Neuronal stem cell (in vitro differentiated cells): ENCODE data around the gene PRKD1.

Experiments used
- DNase-seq: peaks from one replicate; pipeline ENCODE4 v3.0.0-alpha.2; 2013; ENCODE audit warnings: low spot score
- H2AFZ ChIP-seq: one replicate; pipeline ENCODE4 v1.6.1; 2013; ENCODE audit warnings: mild to moderate bottlenecking, low read length, inconsistent platforms
- H2AK5ac ChIP-seq: 2 replicates; pipeline ENCODE4 v1.6.1; 2013; ENCODE audit warnings: low read depth, mild to moderate bottlenecking, inconsistent platforms, low read length, moderate library complexity, mixed read lengths
- H2BK120ac ChIP-seq: 2 replicates; pipeline ENCODE4 v1.6.1; 2013; ENCODE audit warnings: low read depth, mild to moderate bottlenecking, inconsistent platforms, low read length, moderate library complexity, mixed read lengths
- H2BK12ac ChIP-seq: one replicate; pipeline ENCODE4 v1.6.1; 2013; ENCODE audit warnings: low read length, inconsistent platforms
- H2BK15ac ChIP-seq: 2 replicates; pipeline ENCODE4 v1.6.1; 2013; ENCODE audit warnings: mild to moderate bottlenecking, low read length, inconsistent platforms, mixed read lengths
- H2BK5ac ChIP-seq: one replicate; pipeline ENCODE4 v1.6.1; 2013; ENCODE audit warnings: inconsistent platforms, mild to moderate bottlenecking, low read length, moderate library complexity
- H3K14ac ChIP-seq: one replicate; pipeline ENCODE4 v1.6.1; 2013; ENCODE audit warnings: low read length, inconsistent platforms
- H3K18ac ChIP-seq: 2 replicates; pipeline ENCODE4 v1.6.1; 2013; ENCODE audit warnings: low read length, inconsistent platforms
- H3K23ac ChIP-seq: 2 replicates; pipeline ENCODE4 v1.6.1; 2013; ENCODE audit warnings: low read depth, mild to moderate bottlenecking, mixed read lengths, low read length, inconsistent platforms; ENCODE audit not compliant: poor library complexity
- H3K27ac ChIP-seq: replicated peaks from 3 replicates; pipeline ENCODE4 v1.5.1; 2013; ENCODE audit warnings: low read length, inconsistent platforms
- H3K27me3 ChIP-seq, 3 experiments: 2 replicates each; pipeline ENCODE4 v1.6.1; 2013; ENCODE audit warnings: low read length in 3 of 3, mild to moderate bottlenecking in 2 of 3, inconsistent platforms in 1 of 3, low read depth in 1 of 3, mixed read lengths in 1 of 3, moderate library complexity in 1 of 3; ENCODE audit not compliant: control insufficient read depth in 3 of 3, insufficient read depth in 3 of 3
- H3K36me3 ChIP-seq, 2 donors: replicated peaks in 1 of 2; 2 replicates each; pipeline ENCODE4 v1.6.1; 2013; ENCODE audit warnings: low read length in 2 of 2; ENCODE audit not compliant: control insufficient read depth in 2 of 2, insufficient read depth in 2 of 2
- H3K4ac ChIP-seq: 2 replicates; pipeline ENCODE4 v1.6.1; 2013; ENCODE audit warnings: inconsistent platforms, mild to moderate bottlenecking, low read length, moderate library complexity
- H3K4me1 ChIP-seq, 2 donors: 1 replicate in 1 of 2; 2 replicates in 1 of 2; pipeline ENCODE4 v1.6.1; 2013; ENCODE audit warnings: low read length in 2 of 2, low read depth in 1 of 2; ENCODE audit not compliant: control insufficient read depth in 2 of 2, insufficient read depth in 1 of 2
- H3K4me2 ChIP-seq: one replicate; pipeline ENCODE4 v1.6.1; 2013; ENCODE audit warnings: mild to moderate bottlenecking, low read length, inconsistent platforms; ENCODE audit not compliant: insufficient read depth, poor library complexity, severe bottlenecking
- H3K4me3 ChIP-seq, 2 donors: 2 replicates each; pipeline ENCODE4 v1.5.1; 2013; ENCODE audit warnings: low read length in 2 of 2, mild to moderate bottlenecking in 2 of 2, inconsistent platforms in 1 of 2, moderate library complexity in 1 of 2
- H3K79me1 ChIP-seq: one replicate; pipeline ENCODE4 v1.6.1; 2013; ENCODE audit warnings: low read depth, mild to moderate bottlenecking, inconsistent platforms, low read length, moderate library complexity
- H3K9ac ChIP-seq: one replicate; pipeline ENCODE4 v1.6.1; 2013; ENCODE audit warnings: mild to moderate bottlenecking, low read depth, low read length, inconsistent platforms; ENCODE audit not compliant: poor library complexity
- H3K9me3 ChIP-seq, 2 donors: replicated peaks in 1 of 2; 2 replicates each; pipeline versions ENCODE3 to v1.6.1; 2013; ENCODE audit warnings: low read length in 2 of 2, mild to moderate bottlenecking in 2 of 2, inconsistent platforms in 1 of 2, low read depth in 1 of 2, mixed read lengths in 1 of 2, moderate library complexity in 1 of 2; ENCODE audit not compliant: control insufficient read depth in 2 of 2, insufficient read depth in 1 of 2
- H4K8ac ChIP-seq: one replicate; pipeline ENCODE4 v1.6.1; 2013; ENCODE audit warnings: low read depth, mild to moderate bottlenecking, inconsistent platforms, low read length, moderate library complexity
- H4K91ac ChIP-seq: one replicate; pipeline ENCODE4 v1.6.1; 2013; ENCODE audit warnings: low read length, low read depth, mild to moderate bottlenecking, inconsistent platforms; ENCODE audit not compliant: poor library complexity
- whole genome bisulfite sequencing, 2 donors: extraction: QIAGEN DNeasy Blood & Tissue Kit; methylation state at CpG; one replicate each; pipeline ENCODE4 v1.1.7; 2013; ENCODE audit warnings: missing lambda C conversion rate in 2 of 2, mixed read lengths in 1 of 2; ENCODE audit not compliant: insufficient read length in 2 of 2, insufficient replicate concordance in 1 of 2; ENCODE audit errors: extremely low coverage in 2 of 2; 5-methylcytosine and 5-hydroxymethylcytosine counted together

The PRKD1 gene

DNA sequence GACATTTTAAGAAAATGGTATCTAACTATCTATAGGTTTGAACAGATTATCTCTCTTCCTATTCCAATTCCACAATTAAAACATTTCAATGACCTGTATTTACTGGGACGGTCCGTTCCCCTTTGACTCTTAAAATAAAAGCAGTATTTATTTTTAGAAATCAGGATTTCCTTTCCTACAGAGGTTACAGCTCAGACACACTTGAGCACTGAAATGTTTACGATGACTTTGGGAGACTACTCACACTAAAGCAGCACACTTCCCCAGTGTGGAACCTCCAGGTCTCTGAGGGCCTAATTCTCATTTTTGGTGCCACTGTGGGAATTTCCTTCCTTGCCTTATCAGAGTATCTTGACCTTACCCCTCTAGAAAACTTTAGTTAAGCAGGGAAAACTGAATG lies 181.8 kb downstream of the PRKD1 start:
- Histone ChIP-seq H3K9me3 (no peaks in the 10 kb centered on the region), H3K4me2 (no peak overlapping the region), H3K4me3 (no peak overlapping the region), H3K9ac (no peak overlapping the region), H2BK12ac (no peak overlapping the region), H3K18ac (no peak overlapping the region), H3K23ac (no peak overlapping the region), H2AK5ac (no peak overlapping the region), H3K36me3 (no peaks in the 10 kb centered on the region), H3K4ac (no peak overlapping the region), H3K14ac (no peak overlapping the region), H2AFZ (no peak overlapping the region), H3K4me1 (peaks cover 0 to 3% of the 10 kb centered on the region in 2 donors), H3K79me1 (no peaks in the 10 kb centered on the region), H4K8ac (no peak overlapping the region), H2BK120ac (no peak overlapping the region), H4K91ac (no peak overlapping the region), H2BK5ac (no peak overlapping the region), H3K27me3 (no peaks in the 10 kb centered on the region), H3K27ac (no peak overlapping the region), H2BK15ac (no peak overlapping the region)
- DNase-seq, result no peak
- WGBS, 2 donors, result no CpG with 5 or more reads among the region's 3 CpGs

DNA sequence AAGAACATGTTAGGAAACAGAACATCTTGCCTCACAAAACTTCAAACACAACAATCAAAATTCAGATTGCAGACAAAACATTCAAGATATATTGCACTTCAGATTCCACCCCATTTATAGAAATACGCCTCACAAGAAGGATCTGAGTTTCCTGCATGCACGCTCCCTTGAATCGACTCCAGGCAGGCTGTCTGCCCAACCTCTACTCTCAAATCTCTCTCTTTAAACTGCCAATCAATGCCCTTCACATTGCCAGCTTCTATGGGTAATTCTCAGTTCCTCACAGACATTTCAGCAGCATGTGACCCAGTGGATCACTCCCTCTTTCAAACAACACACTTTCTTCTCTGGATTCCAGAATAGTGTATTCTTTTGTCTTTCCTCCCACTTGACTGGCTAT lies 184.1 kb downstream of the PRKD1 start:
- no CpG with 5 or more reads among the region's 3 CpGs for WGBS, 2 donors
- Histone ChIP-seq H3K27me3 (no peaks in the 10 kb centered on the region), H3K18ac (no peak overlapping the region), H3K36me3 (no peaks in the 10 kb centered on the region), H3K9me3 (no peaks in the 10 kb centered on the region), H3K4me3 (no peak overlapping the region), H3K27ac (no peak overlapping the region), H2AK5ac (no peak overlapping the region), H2BK15ac (no peak overlapping the region), H3K9ac (no peak overlapping the region), H4K91ac (no peak overlapping the region), H3K23ac (no peak overlapping the region), H2BK5ac (no peak overlapping the region), H3K4ac (no peak overlapping the region), H3K14ac (no peak overlapping the region), H2BK120ac (no peak overlapping the region), H4K8ac (no peak overlapping the region), H3K4me2 (no peak overlapping the region), H2AFZ (no peak overlapping the region), H3K4me1 (peaks cover 0 to 3% of the 10 kb centered on the region in 2 donors), H2BK12ac (no peak overlapping the region), H3K79me1 (no peaks in the 10 kb centered on the region)
- DNase-seq, result no peak

DNA sequence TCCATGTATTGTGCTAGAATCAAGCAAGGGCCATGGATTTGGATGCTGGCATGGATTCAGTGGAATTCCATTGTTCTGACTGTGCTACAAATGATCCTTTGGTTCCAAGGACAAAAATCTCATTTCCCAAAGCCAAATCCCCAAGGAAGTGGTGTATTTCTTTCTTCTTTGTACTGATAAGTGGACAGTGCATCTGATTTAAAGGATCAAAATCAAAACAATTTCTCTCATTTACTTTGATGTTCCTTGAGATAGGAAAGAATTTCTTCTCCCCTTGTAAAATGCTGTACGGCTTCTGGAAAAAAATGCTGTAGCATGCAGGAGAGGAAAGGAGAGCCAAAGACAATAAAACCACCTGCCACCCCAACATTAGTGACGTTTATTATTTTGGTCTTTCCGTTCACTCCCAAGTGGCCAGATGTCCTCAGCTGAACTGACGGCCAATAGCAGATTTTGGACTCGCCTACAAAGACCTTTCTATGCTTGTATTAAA lies 185.7 kb downstream of the PRKD1 start:
- no peak overlapping the region for H4K8ac ChIP-seq
- no peaks in the 10 kb centered on the region for H3K27me3 ChIP-seq
- no peak overlapping the region for H2AFZ ChIP-seq
- H3K4ac ChIP-seq, result no peak overlapping the region
- H3K4me1 ChIP-seq, result peaks cover 0 to 3% of the 10 kb centered on the region in 2 donors
- DNase-seq, result no peak
- no peak overlapping the region for H2AK5ac ChIP-seq
- H3K79me1 ChIP-seq, result no peaks in the 10 kb centered on the region
- H2BK15ac ChIP-seq, result no peak overlapping the region
- no CpG with 5 or more reads among the region's 5 CpGs for WGBS, 2 donors
- no peak overlapping the region for H3K18ac ChIP-seq
- no peak overlapping the region for H3K4me2 ChIP-seq
- no peak overlapping the region for H2BK5ac ChIP-seq
- no peak overlapping the region for H3K23ac ChIP-seq
- no peak overlapping the region for H3K4me3 ChIP-seq
- no peaks in the 10 kb centered on the region for H3K9me3 ChIP-seq
- H3K14ac ChIP-seq, result no peak overlapping the region
- no peak overlapping the region for H3K27ac ChIP-seq
- no peak overlapping the region for H2BK120ac ChIP-seq
- no peak overlapping the region for H3K9ac ChIP-seq
- no peak overlapping the region for H2BK12ac ChIP-seq
- H3K36me3 ChIP-seq, result no peaks in the 10 kb centered on the region
- H4K91ac ChIP-seq, result no peak overlapping the region

DNA sequence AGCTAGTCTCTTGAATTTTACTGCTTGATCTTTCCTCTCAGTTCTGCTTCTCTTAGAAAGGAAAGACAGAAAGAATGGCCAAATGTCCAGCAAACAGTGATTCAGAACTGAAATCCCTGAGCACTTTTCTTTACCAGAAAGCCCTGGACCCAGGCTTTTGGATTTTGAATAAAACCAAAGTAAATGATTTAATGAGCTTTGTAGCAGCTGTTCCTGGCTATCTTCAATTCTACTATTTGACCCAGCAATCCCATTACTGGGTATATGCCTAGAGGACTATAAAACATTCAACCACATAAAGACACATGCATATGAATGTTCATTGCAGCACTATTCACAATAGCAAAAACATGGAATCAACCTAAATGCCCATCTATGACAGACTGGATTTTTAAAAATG lies 187.2 kb downstream of the PRKD1 start:
- Histone ChIP-seq H3K27ac (no peak overlapping the region), H2BK5ac (no peak overlapping the region), H3K23ac (no peak overlapping the region), H3K36me3 (no peaks in the 10 kb centered on the region), H3K4ac (no peak overlapping the region), H3K4me3 (no peak overlapping the region), H3K9ac (no peak overlapping the region), H2BK12ac (no peak overlapping the region), H2BK120ac (no peak overlapping the region), H4K91ac (no peak overlapping the region), H3K4me1 (peaks cover 0 to 3% of the 10 kb centered on the region in 2 donors), H3K79me1 (no peaks in the 10 kb centered on the region), H4K8ac (no peak overlapping the region), H3K4me2 (no peak overlapping the region), H2AFZ (no peak overlapping the region), H2AK5ac (no peak overlapping the region), H3K18ac (no peak overlapping the region), H3K14ac (no peak overlapping the region), H2BK15ac (no peak overlapping the region), H3K9me3 (no peaks in the 10 kb centered on the region), H3K27me3 (no peaks in the 10 kb centered on the region)
- no peak for DNase-seq
